Activated CD4-positive, CD25-positive, alpha-beta regulatory T cell treated with anti-CD3 and anti-CD28 coated beads, Interleukin-2, amount 50 U/mL, for 24 hours (primary cell): ENCODE results near the gene CHST13.

Source experiments
- ATAC-seq, 2 donors: fragments of 150-1000 bp; cut with Tn5 transposase; one replicate each; pipeline ENCODE4 v1.10.0; 2021; ENCODE audit warnings: mild to moderate bottlenecking in 1 of 2, moderate library complexity in 1 of 2

The CHST13 gene

GRCh38 chr3:126510308-126510910 lies 13.5 kb upstream of the CHST13 start:
- ATAC-seq = no peak

- no peak for ATAC-seq
Observed at GRCh38 chr3:126511291-126511690, 12.7 kb upstream of the CHST13 start.

DNA sequence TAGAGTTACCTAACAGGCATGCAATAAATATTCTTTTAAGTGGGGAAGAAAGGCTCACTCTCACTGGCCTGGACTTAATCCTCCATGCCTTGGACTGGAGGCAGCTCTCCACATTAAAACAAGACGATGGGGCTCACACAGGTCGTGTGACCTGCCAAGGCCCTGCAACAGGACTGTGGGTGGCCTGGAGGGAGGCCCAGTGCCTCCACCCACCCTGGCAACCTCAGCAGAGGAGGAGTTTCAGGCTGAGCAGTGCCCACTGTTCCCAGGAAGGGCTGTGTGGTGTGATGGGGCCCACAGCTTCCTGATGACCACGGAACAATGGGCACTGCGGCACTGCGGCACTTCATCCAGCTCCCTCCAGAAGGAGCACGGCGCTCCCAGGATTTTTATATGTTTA lies 11.9 kb upstream of the CHST13 start:
- no peak for ATAC-seq

DNA sequence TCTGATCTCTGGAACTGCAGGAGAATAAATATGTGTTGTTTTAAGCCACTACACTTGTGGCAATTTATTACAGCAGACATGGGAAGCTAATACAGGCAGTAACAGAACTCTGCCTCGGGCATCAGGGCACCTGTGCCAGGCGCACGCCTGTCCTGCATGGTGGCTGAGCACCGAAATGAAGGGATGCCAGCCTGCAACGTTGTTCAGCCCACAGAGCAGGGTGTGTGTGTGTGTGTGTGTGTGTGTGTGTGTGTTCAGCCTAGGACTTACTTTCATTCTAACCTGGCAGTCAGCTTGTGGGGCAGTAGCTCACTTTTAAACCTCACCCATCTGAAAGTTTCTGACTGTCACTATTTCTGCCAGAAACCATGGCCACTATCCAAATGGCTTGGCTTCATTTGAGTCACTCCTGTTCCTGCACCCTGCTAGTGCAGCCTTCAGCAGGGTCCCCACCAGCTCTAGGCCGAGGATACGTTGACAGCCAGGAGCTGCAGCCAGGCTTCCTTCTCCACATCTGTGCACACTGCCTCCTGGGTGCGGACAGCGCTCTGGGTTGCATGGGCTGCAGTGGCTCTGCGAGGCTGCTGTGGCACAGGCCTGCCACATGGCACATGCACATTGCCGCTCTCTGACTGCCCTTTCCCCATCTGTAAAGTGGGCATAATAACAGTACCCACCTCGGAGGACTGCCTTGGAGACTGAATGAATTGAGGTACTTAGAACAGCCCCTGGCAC lies 10.9 kb upstream of the CHST13 start:
- ATAC-seq = no peak

GRCh38 chr3:126514161-126514560 lies 9.8 kb upstream of the CHST13 start:
- no peak for ATAC-seq

- no peak for ATAC-seq
Observed at GRCh38 chr3:126515066-126515706, 8.8 kb upstream of the CHST13 start.

DNA sequence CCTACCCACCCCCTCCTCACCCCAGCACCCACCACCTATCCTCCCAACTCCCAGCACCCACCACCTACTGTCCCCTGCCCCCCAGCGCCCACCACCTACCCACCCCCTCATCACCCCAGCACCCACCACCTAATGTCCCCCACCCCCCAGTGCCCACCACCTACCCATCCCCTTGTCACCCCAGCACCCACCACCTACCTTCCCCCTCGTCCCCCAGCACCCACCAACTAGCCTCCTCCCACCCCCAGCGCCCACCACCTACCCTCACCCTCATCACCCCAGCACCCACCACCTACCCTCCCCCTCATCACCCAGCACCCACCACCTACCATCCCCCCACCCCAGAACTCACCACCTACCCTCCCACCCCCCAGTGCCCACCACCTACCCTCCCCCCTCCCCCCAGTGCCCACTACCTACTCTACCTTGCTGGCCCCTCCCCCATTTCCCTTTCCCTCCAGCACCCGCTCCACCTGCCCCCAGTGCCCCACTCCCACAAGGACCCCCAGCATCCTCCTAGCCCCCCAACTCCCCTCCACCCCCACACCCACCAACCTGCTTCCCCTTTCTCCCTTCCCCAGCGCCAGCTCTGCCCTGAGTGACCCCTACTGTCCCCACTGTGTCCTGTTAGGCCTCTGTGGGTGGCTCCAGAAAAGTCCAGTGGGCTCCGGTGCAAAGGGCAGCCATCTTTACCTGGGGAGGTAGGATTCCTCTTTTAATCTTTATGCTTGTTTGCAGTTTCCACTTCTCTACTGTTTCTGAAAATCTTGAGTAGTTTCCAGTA lies 7.6 kb upstream of the CHST13 start:
- ATAC-seq = no peak

DNA sequence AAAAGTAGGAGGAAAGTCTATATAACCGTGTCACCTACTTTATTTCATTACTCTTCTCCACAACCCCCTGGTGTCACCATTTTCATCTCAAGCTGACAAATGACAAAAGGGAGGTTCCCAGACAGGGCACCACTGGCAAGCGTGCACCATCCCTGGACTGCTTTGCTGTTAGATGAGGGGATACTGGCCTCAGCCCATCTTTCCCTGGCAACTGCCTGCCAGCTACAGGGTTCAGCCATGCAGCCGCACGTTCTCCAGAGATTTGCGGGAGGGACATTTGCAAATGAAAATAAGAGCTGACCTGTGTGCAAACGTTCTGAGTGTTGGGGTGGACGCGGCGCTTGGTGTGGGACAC lies 7.0 kb upstream of the CHST13 start:
- no peak for ATAC-seq

DNA sequence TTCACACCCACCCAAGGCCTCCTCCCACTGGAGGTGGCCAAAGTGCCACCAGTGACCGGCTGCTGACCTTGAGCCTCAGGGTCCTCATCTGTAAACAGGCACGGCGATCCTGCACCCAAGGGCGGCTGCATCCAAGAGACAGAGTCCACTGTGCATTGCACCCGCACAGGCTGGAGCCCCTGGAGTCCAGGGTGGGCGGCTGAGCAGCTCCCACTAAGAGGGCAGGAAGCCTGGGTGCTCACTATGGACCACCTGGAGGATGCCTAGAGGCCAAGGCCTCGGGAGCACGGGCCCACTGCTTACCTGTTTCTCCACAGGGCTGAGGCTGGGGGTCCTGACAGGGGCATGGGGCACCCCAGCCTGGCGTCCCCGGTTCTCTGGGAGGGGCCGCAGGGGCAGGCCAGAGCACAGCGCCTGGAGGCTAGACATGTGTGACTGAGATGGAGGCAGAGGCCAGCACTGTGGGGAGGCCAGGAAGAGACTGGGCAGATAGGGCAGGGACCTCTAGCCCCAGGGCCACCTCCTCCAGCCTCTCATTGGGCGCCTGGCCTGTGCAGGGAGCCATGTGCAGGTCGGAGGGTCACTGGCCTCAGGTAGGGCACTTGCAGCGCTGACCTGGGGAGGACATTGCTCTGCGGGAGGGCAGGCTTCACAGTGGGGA lies 6.5 kb upstream of the CHST13 start, which contains the start of gene UROC1:
Gene UROC1, minus strand, starts transcription at position 483 of the 661 bp plus-strand sequence. Its CDS starts 54 bp downstream, at position 429.
- ATAC-seq = no peak

- ATAC-seq = no peak
Observed at GRCh38 chr3:126517986-126518778, 5.8 kb upstream of the CHST13 start.

DNA sequence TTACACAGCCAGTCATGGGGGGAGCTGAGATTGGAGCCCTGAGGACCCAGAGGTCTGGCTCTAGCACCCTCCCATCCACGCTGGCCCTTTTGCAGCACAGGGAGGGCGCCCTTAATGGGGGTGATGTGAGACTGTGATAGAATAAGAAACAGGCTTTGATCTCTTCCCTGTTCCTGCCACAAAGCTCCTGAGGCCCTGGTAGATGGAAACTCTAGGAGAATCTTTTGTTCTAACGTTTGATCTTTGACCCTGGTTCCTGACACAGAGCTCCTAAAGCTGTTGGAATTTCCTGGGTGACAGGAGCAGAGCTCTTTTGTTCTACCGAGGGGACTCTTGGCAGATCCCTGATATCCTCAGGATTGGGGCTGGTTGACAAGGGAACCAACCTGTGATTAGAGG lies 5.2 kb upstream of the CHST13 start:
- ATAC-seq = no peak

GRCh38 chr3:126519506-126520455 lies 4.2 kb upstream of the CHST13 start:
- ATAC-seq = no peak

DNA sequence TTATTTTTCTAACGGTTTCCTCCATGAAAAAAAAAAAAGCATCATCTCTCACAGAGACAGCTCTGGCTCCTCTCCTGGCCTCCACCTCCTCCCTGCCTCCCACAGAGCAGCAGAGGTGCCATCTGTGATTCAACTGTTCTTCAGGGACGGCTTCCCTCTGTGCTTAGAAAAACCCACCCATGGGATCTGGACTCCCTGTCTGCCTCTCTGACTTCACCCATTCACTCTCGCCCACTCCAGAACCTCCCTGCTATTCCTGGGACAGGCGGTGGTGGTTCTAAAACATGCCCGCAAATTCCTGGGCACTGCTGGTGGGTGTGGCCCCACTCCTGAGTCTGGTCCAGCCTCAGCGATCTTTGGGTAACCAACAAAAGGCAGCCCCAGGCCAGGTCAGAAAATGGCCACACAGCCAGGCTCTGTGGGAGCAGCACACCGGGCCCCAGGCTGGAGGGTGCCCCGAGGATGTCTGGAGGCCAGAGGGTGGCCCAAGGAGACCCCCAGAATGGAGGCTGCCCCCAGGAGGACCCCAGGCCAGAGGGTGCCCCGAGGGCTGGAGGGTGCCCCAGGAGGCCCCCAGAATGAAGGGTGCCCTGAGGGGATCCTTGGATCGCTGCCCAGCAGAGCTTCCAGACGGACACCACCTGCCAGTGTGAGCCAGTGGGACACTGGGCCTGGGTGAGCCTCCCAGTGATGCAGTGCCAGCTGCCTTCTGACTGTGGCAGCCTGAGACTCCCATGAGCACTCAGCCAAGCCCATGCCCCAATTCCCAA lies 2.6 kb upstream of the CHST13 start:
- no peak for ATAC-seq

GRCh38 chr3:126522363-126522788 lies 1.6 kb upstream of the CHST13 start:
- no peak for ATAC-seq

- ATAC-seq = no peak
Observed at GRCh38 chr3:126524429-126524988, 554 bp downstream of the CHST13 start.

DNA sequence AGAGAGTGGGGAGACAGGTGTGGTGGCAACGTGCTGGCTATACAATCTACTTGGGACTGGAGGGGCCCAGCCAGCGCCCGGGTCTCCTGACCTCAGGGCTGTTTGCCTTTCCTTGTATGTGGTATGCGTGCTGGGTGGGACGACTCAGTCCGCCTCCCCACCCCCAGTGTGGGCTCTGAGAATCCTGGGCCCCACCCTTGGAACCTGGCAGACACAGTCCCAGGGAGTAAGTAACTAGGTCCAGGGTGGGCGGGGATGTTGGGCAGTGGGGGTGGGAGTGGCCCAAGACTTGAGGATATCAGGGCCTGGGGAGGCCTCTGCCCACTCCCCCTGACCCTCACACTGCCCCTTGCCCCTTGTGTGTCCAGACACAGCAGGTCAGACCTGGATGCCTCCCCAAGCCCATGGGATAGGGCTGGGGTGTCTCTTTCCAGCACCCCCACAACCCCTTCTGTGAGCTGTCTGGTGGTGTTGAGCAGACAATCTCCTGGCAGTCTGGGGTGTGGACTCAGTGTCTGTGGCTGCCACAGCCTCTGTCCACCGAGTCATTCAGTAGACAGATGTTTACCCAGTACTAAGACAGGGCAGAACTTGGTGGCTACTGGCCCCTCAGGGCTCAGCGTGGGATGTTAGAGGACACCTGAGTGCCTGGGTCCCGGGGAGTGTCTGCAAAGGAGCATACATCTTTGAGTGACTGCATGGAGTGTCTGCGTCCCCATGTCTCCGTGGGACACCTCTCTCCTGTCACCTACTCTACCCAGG lies 1.3 kb downstream of the CHST13 start:
- no peak for ATAC-seq

GRCh38 chr3:126525853-126526667 lies 2.1 kb downstream of the CHST13 start:
- ATAC-seq = no peak

GRCh38 chr3:126526668-126527005 lies 2.7 kb downstream of the CHST13 start:
- no peak for ATAC-seq
